Astrocyte (in vitro differentiated cells and primary cell): Measurements from ENCODE around the gene ARVCF.

Source experiments
- EZH2 ChIP-seq: IDR thresholded peaks from 2 replicates; pipeline ENCODE4 v1.6.1; 2012; ENCODE audit warnings: mild to moderate bottlenecking, low read length, inconsistent platforms; ENCODE audit not compliant: insufficient read depth
- TF ChIP-seq, protein P1 (sequence below): IDR thresholded peaks from 2 replicates; pipeline ENCODE4 v1.5.1; 2011; ENCODE audit warnings: low read depth, mild to moderate bottlenecking, inconsistent platforms, low read length, moderate library complexity; ENCODE audit not compliant: insufficient read depth

DNA sequence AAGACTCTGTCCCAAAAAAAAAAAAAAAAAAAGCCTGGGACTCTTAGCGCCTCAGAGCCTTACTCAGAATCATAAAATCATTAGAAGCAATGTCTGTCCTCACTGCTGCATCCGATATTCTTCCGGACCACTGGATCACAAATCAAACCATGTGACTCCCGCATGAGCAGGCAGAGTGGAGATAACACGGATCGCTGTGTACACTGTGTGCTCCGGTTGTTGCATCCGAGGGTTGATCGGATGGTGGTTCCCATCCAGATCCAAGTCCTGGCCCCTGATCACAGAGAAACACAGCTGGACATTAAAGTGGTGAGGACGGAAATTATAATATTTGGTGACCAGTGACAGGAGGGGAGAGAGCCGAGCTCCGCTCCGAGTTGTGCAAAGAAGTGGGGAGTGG, 65.3 kb downstream of the ARVCF start:
- TF ChIP-seq, protein P1, sequence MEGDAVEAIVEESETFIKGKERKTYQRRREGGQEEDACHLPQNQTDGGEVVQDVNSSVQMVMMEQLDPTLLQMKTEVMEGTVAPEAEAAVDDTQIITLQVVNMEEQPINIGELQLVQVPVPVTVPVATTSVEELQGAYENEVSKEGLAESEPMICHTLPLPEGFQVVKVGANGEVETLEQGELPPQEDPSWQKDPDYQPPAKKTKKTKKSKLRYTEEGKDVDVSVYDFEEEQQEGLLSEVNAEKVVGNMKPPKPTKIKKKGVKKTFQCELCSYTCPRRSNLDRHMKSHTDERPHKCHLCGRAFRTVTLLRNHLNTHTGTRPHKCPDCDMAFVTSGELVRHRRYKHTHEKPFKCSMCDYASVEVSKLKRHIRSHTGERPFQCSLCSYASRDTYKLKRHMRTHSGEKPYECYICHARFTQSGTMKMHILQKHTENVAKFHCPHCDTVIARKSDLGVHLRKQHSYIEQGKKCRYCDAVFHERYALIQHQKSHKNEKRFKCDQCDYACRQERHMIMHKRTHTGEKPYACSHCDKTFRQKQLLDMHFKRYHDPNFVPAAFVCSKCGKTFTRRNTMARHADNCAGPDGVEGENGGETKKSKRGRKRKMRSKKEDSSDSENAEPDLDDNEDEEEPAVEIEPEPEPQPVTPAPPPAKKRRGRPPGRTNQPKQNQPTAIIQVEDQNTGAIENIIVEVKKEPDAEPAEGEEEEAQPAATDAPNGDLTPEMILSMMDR = no peak
- TF ChIP-seq EZH2 = no peak
